Muscle layer of colon (tissue), 2 donors: ENCODE data around the gene BBS5.

Experiments
- H3K27ac ChIP-seq: one replicate; pipeline ENCODE4 v1.7.0; 2013; ENCODE audit warnings: low read depth, mild to moderate bottlenecking, low read length, moderate library complexity
- H3K27me3 ChIP-seq, 2 donors: one replicate each; pipeline ENCODE4 v1.7.0; 2013; ENCODE audit warnings: low read length in 2 of 2, mild to moderate bottlenecking in 2 of 2; ENCODE audit not compliant: insufficient read depth in 2 of 2, control insufficient read depth in 1 of 2
- H3K36me3 ChIP-seq: one replicate; pipeline ENCODE4 v1.7.0; 2013; ENCODE audit warnings: mild to moderate bottlenecking, low read length; ENCODE audit not compliant: insufficient read depth
- H3K4me1 ChIP-seq: one replicate; pipeline ENCODE4 v1.7.0; 2013; ENCODE audit warnings: mild to moderate bottlenecking, low read length; ENCODE audit not compliant: insufficient read depth
- H3K4me3 ChIP-seq, 2 donors: one replicate each; pipeline ENCODE4 v1.7.0; 2013; ENCODE audit warnings: low read length in 2 of 2, low read depth in 1 of 2, mild to moderate bottlenecking in 1 of 2, moderate library complexity in 1 of 2
- H3K9ac ChIP-seq: one replicate; pipeline ENCODE4 v1.7.0; 2013; ENCODE audit warnings: low read length
- H3K9me3 ChIP-seq: one replicate; pipeline ENCODE4 v1.7.0; 2013; ENCODE audit warnings: mild to moderate bottlenecking, low read length
- donor health status: abdominal sarcoma.
- donor health status: Adenocarcinoma of cecum.

BBS5 gene

GRCh38 chr2:169546756-169547155, 67.5 kb downstream of the BBS5 start:
- Histone ChIP-seq H3K36me3 (peaks cover 23% of the 10 kb centered on the region), H3K4me1 (no peaks in the 10 kb centered on the region), H3K9ac (no peak overlapping the region), H3K27me3 (no peaks in the 10 kb centered on the region), H3K4me3 (no peak overlapping the region), H3K9me3 (no peaks in the 10 kb centered on the region), H3K27ac (no peak overlapping the region)
